Liver (tissue), 9 donors: ENCODE results near the gene HOMEZ. TPM values are rescaled to one million over a fixed set of nuclear protein-coding genes. Genes with fewer than 3 reads are reported as not detected.

Source experiments
- DNase-seq: peaks from one replicate; pipeline ENCODE4 v3.0.0-alpha.2; 2017; ENCODE audit warnings: low spot score
- H3K27ac ChIP-seq, 2 donors: one replicate each; pipeline ENCODE4 v1.7.0; 2013; ENCODE audit warnings: inconsistent platforms in 2 of 2, low read length in 2 of 2, control low read depth in 1 of 2, low read depth in 1 of 2, mild to moderate bottlenecking in 1 of 2
- H3K27me3 ChIP-seq, 4 donors: one replicate each; pipeline versions ENCODE4 v1.6.1 to v1.7.0; 2013; ENCODE audit warnings: low read length in 3 of 4, inconsistent platforms in 1 of 4, mild to moderate bottlenecking in 1 of 4, moderate library complexity in 1 of 4; ENCODE audit not compliant: control insufficient read depth in 4 of 4, insufficient read depth in 4 of 4
- H3K36me3 ChIP-seq, 4 donors: one replicate each; pipeline versions ENCODE4 v1.6.1 to v1.7.0; 2013; ENCODE audit warnings: low read length in 3 of 4, mild to moderate bottlenecking in 3 of 4, low read depth in 1 of 4, moderate library complexity in 1 of 4; ENCODE audit not compliant: control insufficient read depth in 4 of 4, insufficient read depth in 3 of 4
- H3K4me1 ChIP-seq, 4 donors: one replicate each; pipeline versions ENCODE4 v1.6.1 to v1.7.0; 2013; ENCODE audit warnings: low read length in 3 of 4, mild to moderate bottlenecking in 3 of 4, moderate library complexity in 1 of 4; ENCODE audit not compliant: control insufficient read depth in 4 of 4, insufficient read depth in 4 of 4
- H3K4me3 ChIP-seq, 3 donors: one replicate each; pipeline versions ENCODE4 v1.6.1 to v1.7.0; 2013; ENCODE audit warnings: low read length in 3 of 3, control low read depth in 1 of 3, low read depth in 1 of 3, mild to moderate bottlenecking in 1 of 3
- H3K9ac ChIP-seq, 2 donors: one replicate each; pipeline ENCODE4 v1.7.0; 2013; ENCODE audit warnings: low read length in 2 of 2, mild to moderate bottlenecking in 2 of 2, moderate library complexity in 2 of 2, control low read depth in 1 of 2, low read depth in 1 of 2
- H3K9me3 ChIP-seq, 4 donors: one replicate each; pipeline versions ENCODE4 v1.6.1 to v1.7.0; 2013; ENCODE audit warnings: low read length in 3 of 4; ENCODE audit not compliant: control insufficient read depth in 4 of 4
- ATF3 ChIP-seq: IDR thresholded peaks from 2 replicates; pipeline ENCODE4 v1.6.1; 2016; ENCODE audit warnings: antibody characterized with exemption
- EGR1 ChIP-seq, 2 donors: IDR thresholded peaks; 2 replicates each; pipeline ENCODE4 v1.6.1; 2016 to 2018; ENCODE audit warnings: antibody characterized with exemption in 2 of 2, low read depth in 2 of 2
- FOXA1 ChIP-seq: IDR thresholded peaks from 2 replicates; pipeline ENCODE4 v1.6.1; 2016; ENCODE audit warnings: antibody characterized with exemption
- FOXA2 ChIP-seq: IDR thresholded peaks from 2 replicates; pipeline ENCODE4 v1.6.1; 2016; ENCODE audit warnings: antibody characterized with exemption
- GABPA ChIP-seq, 2 donors: IDR thresholded peaks in 1 of 2; conservative IDR thresholded peaks in 1 of 2; 2 replicates each; pipeline ENCODE4 v1.6.1; 2016; ENCODE audit warnings: antibody characterized with exemption in 2 of 2, mild to moderate bottlenecking in 1 of 2, moderate library complexity in 1 of 2
- HNF4A ChIP-seq, 2 donors: conservative IDR thresholded peaks; 2 replicates each; pipeline ENCODE4 v1.6.1; 2016; ENCODE audit warnings: antibody characterized with exemption in 2 of 2, mild to moderate bottlenecking in 2 of 2
- HNF4G ChIP-seq: IDR thresholded peaks from 2 replicates; pipeline ENCODE4 v1.6.1; 2016; ENCODE audit warnings: antibody characterized with exemption
- JUND ChIP-seq, 2 donors: IDR thresholded peaks; 2 replicates each; pipeline ENCODE4 v1.6.1; 2016; ENCODE audit warnings: antibody characterized with exemption in 2 of 2
- MAX ChIP-seq: IDR thresholded peaks from 2 replicates; pipeline ENCODE4 v1.6.1; 2016; ENCODE audit warnings: antibody characterized with exemption
- NR2F2 ChIP-seq: IDR thresholded peaks from 2 replicates; pipeline ENCODE4 v1.6.1; 2016; ENCODE audit warnings: antibody characterized with exemption
- RAD21 ChIP-seq, 2 donors: IDR thresholded peaks; 2 replicates each; pipeline ENCODE4 v1.6.1; 2016; ENCODE audit warnings: antibody characterized with exemption in 2 of 2, mild to moderate bottlenecking in 2 of 2
- REST ChIP-seq: IDR thresholded peaks from 2 replicates; pipeline ENCODE4 v1.6.1; 2016; ENCODE audit warnings: antibody characterized with exemption, mild to moderate bottlenecking
- RXRA ChIP-seq, 2 donors: IDR thresholded peaks; 2 replicates each; pipeline ENCODE4 v1.6.1; 2017 to 2018; ENCODE audit warnings: antibody characterized with exemption in 2 of 2, mild to moderate bottlenecking in 1 of 2
- SP1 ChIP-seq: IDR thresholded peaks from 2 replicates; pipeline ENCODE4 v1.6.1; 2018; ENCODE audit warnings: antibody characterized with exemption, mild to moderate bottlenecking
- TAF1 ChIP-seq: conservative IDR thresholded peaks from 2 replicates; pipeline ENCODE4 v1.6.1; 2016; ENCODE audit warnings: antibody characterized with exemption, mild to moderate bottlenecking
- YY1 ChIP-seq: IDR thresholded peaks from 2 replicates; pipeline ENCODE4 v1.6.1; 2016; ENCODE audit warnings: antibody characterized with exemption, mild to moderate bottlenecking
- ZBTB33 ChIP-seq: IDR thresholded peaks from 2 replicates; pipeline ENCODE4 v1.6.1; 2016; ENCODE audit warnings: antibody characterized with exemption
- WGBS: extraction: QIAGEN DNeasy Blood & Tissue Kit; methylation state at CpG from one replicate; pipeline ENCODE4 v1.1.7; 2013; 5-methylcytosine and 5-hydroxymethylcytosine counted together
- polyA plus RNA-seq, 2 donors: library from polyadenylated mRNA; stranded (reverse) in 1 of 2; unstranded in 1 of 2; fragments of 200-250 nt in 1 of 2; fragments of >200 nt in 1 of 2; fragmentation: Nextera tagmentation in 1 of 2; extraction: Ambion mirVana in 1 of 2; gene quantifications; one replicate each; pipeline versions ENCODE4 v1.2.1 to v1.2.3, GENCODE V29; 2013 to 2015
- total RNA-seq, 2 donors: library from RNA; depleted of rRNA; stranded (reverse); fragments of >200 nt; gene quantifications; one replicate each; pipeline ENCODE4 v1.2.3, GENCODE V29; 2014
- TF ChIP-seq, protein P1 (sequence below): fragments of 150-350 bp; IDR thresholded peaks from 2 replicates; pipeline ENCODE4 v1.5.1; 2017; ENCODE audit warnings: improper control_type of control experiment, low read depth, low read length; ENCODE audit not compliant: missing input control
- donor health status: healthy.
- donor health status: healthy.
- donor health status: healthy.
- donor health status: healthy.
- donor health status: healthy.

HOMEZ gene
- total and polyA plus RNA-seq, 4 donors = 2.8 to 3.5 (median 3.3) TPM

- H3K36me3 ChIP-seq = peaks cover 0 to 14% (median 6%) of the 10 kb centered on the region in 4 donors
- no peaks in the 10 kb centered on the region for H3K27me3 ChIP-seq
- no peak overlapping the region for H3K27ac ChIP-seq
- TF ChIP-seq, protein P1, sequence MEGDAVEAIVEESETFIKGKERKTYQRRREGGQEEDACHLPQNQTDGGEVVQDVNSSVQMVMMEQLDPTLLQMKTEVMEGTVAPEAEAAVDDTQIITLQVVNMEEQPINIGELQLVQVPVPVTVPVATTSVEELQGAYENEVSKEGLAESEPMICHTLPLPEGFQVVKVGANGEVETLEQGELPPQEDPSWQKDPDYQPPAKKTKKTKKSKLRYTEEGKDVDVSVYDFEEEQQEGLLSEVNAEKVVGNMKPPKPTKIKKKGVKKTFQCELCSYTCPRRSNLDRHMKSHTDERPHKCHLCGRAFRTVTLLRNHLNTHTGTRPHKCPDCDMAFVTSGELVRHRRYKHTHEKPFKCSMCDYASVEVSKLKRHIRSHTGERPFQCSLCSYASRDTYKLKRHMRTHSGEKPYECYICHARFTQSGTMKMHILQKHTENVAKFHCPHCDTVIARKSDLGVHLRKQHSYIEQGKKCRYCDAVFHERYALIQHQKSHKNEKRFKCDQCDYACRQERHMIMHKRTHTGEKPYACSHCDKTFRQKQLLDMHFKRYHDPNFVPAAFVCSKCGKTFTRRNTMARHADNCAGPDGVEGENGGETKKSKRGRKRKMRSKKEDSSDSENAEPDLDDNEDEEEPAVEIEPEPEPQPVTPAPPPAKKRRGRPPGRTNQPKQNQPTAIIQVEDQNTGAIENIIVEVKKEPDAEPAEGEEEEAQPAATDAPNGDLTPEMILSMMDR = no peak
- TF ChIP-seq HNF4G (no peak), RAD21 (IDR thresholded peaks at IDR 0.05) (no peak), YY1 (no peak), RXRA (IDR thresholded peaks at IDR 0.05) (no peak), MAX (no peak), NR2F2 (no peak), TAF1 (no peak)
- WGBS = 87% methylated on average over 1 of the region's 1 CpG
- no peak overlapping the region for H3K9ac ChIP-seq
- H3K4me1 ChIP-seq = peaks cover 15 to 37% (median 23%) of the 10 kb centered on the region in 4 donors
- H3K4me3 ChIP-seq = no peak overlapping the region
- DNase-seq = no peak
- H3K9me3 ChIP-seq = no peaks in the 10 kb centered on the region
Observed at GRCh38 chr14:23310546-23310945, 24.6 kb upstream of the HOMEZ start.

DNA sequence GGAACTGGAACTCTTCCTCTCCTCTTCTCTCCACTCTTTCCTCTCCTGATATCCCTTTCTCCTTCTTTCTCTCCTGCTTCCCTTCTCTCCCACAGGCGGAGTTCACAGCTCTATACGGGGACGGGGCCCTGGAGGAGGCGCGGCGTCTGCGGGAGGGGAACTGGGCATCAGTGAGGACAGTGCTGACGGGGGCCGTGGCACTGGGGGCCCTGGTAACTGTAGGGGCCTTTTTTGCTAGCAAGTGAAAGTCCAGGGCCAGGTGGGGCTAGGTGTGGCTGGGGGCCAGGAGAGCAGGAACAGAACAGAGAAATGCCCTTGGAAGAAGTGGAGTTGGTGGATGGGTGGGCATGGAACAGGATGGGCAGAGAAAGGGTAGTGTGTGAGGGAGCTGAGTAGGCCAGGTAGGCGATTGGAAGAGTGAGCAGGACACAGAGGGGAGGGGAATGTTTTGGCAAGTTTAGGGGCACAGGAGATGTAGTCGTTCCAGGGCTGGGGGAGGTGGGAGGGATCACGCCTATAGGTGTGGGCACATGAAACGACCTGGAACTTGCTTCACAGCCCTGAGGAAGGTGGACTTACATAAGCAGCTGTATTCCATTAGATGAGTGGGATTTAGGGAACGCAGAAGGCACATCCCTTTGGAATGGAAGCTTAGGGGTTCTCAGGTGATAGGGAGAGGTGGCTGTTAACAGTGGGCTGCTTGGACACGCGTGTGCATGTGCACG lies 23.0 kb upstream of the HOMEZ start:
- no peak for DNase-seq
- Histone ChIP-seq H3K4me3 (no peak overlapping the region), H3K9me3 (no peaks in the 10 kb centered on the region), H3K27ac (no peak overlapping the region), H3K36me3 (peaks cover 0 to 14% (median 6%) of the 10 kb centered on the region in 4 donors), H3K4me1 (peaks cover 15 to 37% (median 24%) of the 10 kb centered on the region in 4 donors), H3K27me3 (no peaks in the 10 kb centered on the region), H3K9ac (no peak overlapping the region)
- TF ChIP-seq REST (no peak), ZBTB33 (no peak), HNF4G (no peak), MAX (no peak), NR2F2 (no peak), YY1 (no peak), FOXA2 (no peak), ATF3 (no peak), JUND (IDR thresholded peaks at IDR 0.05) (no peak), EGR1 (IDR thresholded peaks at IDR 0.05; ENCODE audit: low read depth in 2 of 2) (no peak), RAD21 (IDR thresholded peaks at IDR 0.05) (no peak), HNF4A (conservative IDR thresholded peaks at IDR 0.05) (no peak), FOXA1 (no peak), GABPA (IDR thresholded peaks at IDR 0.05 in 1 of 2, conservative IDR thresholded peaks at IDR 0.05 in 1 of 2) (no peak), TAF1 (no peak), SP1 (no peak), RXRA (IDR thresholded peaks at IDR 0.05) (no peak)
- TF ChIP-seq, protein P1 = no peak
- WGBS = 90% methylated on average over 17 of the region's 17 CpGs
